Peyer's patch (tissue), 4 donors: ENCODE data around the gene SULT1C3. TPM values are rescaled to one million over a fixed set of nuclear protein-coding genes. Genes with fewer than 3 reads are reported as not detected.

Experiments used
- DNase-seq, 3 donors: peaks; one replicate each; pipeline ENCODE4 v3.0.0-alpha.2; 2017 to 2019
- H3K27ac ChIP-seq, 4 donors: fragments of 200-600 bp; sonication (generic); one replicate each; pipeline ENCODE4 v1.5.1; 2016 to 2019
- H3K27me3 ChIP-seq, 2 donors: fragments of 200-600 bp; sonication (generic); one replicate each; pipeline ENCODE4 v1.5.1; 2019
- H3K36me3 ChIP-seq, 3 donors: fragments of 200-600 bp; sonication (generic); one replicate each; pipeline ENCODE4 v1.5.1; 2016 to 2019
- H3K4me1 ChIP-seq, 4 donors: fragments of 200-600 bp; sonication (generic); one replicate each; pipeline ENCODE4 v1.5.1; 2016 to 2019
- H3K4me3 ChIP-seq, 4 donors: fragments of 200-600 bp; sonication (generic); 1 replicate in 3 of 4; 2 replicates in 1 of 4; pipeline ENCODE4 v1.5.1; 2016 to 2019; ENCODE audit warnings: mild to moderate bottlenecking in 1 of 4
- H3K9me3 ChIP-seq, 4 donors: fragments of 200-600 bp; sonication (generic); one replicate each; pipeline ENCODE4 v1.5.1; 2016 to 2019; ENCODE audit warnings: mild to moderate bottlenecking in 1 of 4
- CTCF ChIP-seq, 6 experiments: fragments of 450-650 bp in 4 of 6; fragments of 200-600 bp in 2 of 6; sonication (generic) in 1 of 6; IDR thresholded peaks; one replicate each; pipeline ENCODE4 v1.5.1; 2017 to 2019; ENCODE audit warnings: antibody characterized with exemption in 6 of 6, mild to moderate bottlenecking in 3 of 6, moderate library complexity in 1 of 6
- POLR2A ChIP-seq, 2 donors: fragments of 450-650 bp; IDR thresholded peaks; one replicate each; pipeline ENCODE4 v1.5.1; 2017; ENCODE audit warnings: antibody characterized with exemption in 2 of 2, mild to moderate bottlenecking in 2 of 2, moderate library complexity in 2 of 2
- total RNA-seq, 4 donors: library from RNA; depleted of rRNA; stranded (reverse); fragments of >200 nt; gene quantifications; one replicate each; pipeline ENCODE4 v1.1.0, GENCODE V29; 2016

The SULT1C3 gene
- total RNA-seq, result 10 to 100 TPM in 2 of 4 donors, 1 to 10 TPM in 1, not detected in 1; 7.8 to 14.8 (median 14.7) TPM

DNA sequence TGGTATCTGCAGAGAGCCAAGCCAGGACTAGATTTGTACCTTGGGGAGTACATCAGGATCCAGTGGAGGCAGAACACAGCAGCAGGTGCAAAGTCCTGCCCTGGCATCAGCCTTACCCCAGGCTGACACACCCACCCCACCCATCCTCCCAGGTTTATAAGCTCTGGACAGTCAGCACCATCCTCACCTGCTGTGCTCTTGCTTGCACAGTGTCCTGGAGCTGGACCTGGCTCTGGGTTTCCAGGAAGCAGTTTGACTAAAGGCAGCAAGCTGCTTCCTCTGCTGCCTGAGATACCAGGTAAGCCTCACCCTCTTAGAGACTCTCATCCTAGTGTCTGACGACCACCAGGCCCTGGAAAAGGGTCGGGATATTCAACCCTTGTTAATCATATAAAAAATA is at the start of gene SULT1C3:
TSS of gene SULT1C3 (plus strand) at position 183 of the 400 bp plus-strand sequence. CDS start 7,227 bp downstream, outside the sequence.
- H3K27me3 ChIP-seq, result no peaks in the 10 kb centered on the region
- H3K27ac ChIP-seq, result peak within 1 kb of the TSS in 3 of 4 donors; percentile 28 to 69 (median 67)
- H3K36me3 ChIP-seq, result no peaks in the 10 kb centered on the region
- peaks cover 0 to 7% (median 0%) of the 10 kb centered on the region in 4 donors for H3K9me3 ChIP-seq
- TF ChIP-seq POLR2A (IDR thresholded peaks at IDR 0.05) (peak; percentile 68 to 85), CTCF (IDR thresholded peaks at IDR 0.05) (no peak)
- peak in 2 of 3 donors; percentile 85 for DNase-seq
- H3K4me1 ChIP-seq, result no peaks in the 10 kb centered on the region
- peak within 1 kb of the TSS in 1 of 4 donors; percentile 35 for H3K4me3 ChIP-seq

DNA sequence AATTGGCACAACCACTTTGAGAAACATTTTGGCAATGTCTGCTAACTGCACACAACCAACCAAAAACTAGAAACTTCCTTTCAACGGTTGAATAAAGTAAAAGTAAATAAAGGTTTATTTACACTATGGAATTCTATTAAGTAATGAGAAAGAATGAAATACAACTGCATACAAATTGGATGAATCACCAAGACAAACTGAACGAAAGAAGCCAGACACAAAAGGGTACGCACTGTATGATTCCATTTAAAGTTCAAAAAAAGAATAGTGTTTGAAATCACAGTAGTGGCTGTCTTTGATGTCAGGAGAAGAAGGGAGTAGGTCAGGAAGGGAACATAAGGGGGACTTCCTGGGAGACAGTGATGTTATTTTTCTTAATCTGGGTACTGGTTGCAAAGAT is 46.5 kb upstream of the SULT1C3 start:
- no peaks in the 10 kb centered on the region for H3K36me3 ChIP-seq
- TF ChIP-seq POLR2A (IDR thresholded peaks at IDR 0.05), result no peak
- no peak for TF ChIP-seq CTCF (IDR thresholded peaks at IDR 0.05)
- H3K27me3 ChIP-seq, result no peaks in the 10 kb centered on the region
- H3K4me1 ChIP-seq, result no peaks in the 10 kb centered on the region
- H3K4me3 ChIP-seq, result no peak overlapping the region
- H3K9me3 ChIP-seq, result no peaks in the 10 kb centered on the region
- H3K27ac ChIP-seq, result no peak overlapping the region
- DNase-seq, result no peak

DNA sequence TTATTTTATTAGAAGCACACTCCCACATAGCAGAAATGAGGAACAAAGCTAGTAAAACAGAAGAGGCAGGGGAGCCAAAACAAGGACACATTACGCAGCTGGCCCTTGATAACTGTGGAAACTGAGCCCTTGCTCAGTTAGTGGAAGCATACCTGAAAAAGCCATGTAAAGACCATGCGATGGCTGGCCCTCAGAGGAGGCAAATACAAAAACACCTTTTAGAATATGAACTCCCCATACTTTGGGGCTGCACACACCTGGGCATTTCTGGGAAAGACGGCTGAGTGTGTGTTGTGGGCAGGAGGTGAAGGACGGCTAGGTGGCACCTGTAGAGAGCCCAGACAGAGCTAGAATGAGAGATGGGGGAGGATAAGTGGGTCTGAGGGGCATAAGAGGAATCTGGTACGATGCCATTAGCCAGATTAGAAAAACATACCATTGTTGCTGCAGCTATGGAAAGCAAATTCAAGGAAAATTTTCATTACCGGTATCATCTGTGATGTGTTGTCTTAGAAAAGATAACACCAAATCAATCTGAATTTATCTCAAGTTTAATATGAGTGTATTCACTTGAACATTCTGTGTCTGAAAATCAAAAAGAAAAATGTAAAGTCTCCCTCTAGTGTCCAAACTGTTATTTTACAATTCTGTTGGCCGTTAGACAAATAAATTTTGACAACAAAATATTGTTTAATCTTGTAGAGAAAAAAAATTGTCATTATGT is 45.2 kb upstream of the SULT1C3 start:
- no peaks in the 10 kb centered on the region for H3K4me1 ChIP-seq
- no peaks in the 10 kb centered on the region for H3K9me3 ChIP-seq
- TF ChIP-seq POLR2A (IDR thresholded peaks at IDR 0.05), result no peak
- peak in 3 of 6 experiments; percentile 37 to 40 (median 37) for TF ChIP-seq CTCF (IDR thresholded peaks at IDR 0.05)
- no peak overlapping the region for H3K27ac ChIP-seq
- no peaks in the 10 kb centered on the region for H3K36me3 ChIP-seq
- H3K27me3 ChIP-seq, result no peaks in the 10 kb centered on the region
- H3K4me3 ChIP-seq, result no peak overlapping the region
- DNase-seq, result no peak

DNA sequence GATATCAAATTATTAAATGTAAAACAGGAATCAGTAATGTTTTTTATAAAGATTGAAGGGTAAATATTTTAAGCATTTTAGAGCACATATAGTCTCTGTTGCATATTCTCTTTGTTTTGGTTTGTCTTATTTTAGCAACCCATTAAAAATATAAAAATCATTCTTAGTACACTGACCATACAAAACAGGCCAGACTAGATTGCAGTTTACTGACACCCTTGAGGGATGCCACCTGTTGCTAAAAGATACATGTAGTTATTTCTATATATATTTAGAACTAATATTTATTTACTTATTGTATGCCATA is 44.7 kb upstream of the SULT1C3 start:
- H3K27ac ChIP-seq, result no peak overlapping the region
- no peaks in the 10 kb centered on the region for H3K36me3 ChIP-seq
- DNase-seq, result no peak
- H3K27me3 ChIP-seq, result no peaks in the 10 kb centered on the region
- no peaks in the 10 kb centered on the region for H3K4me1 ChIP-seq
- TF ChIP-seq CTCF (IDR thresholded peaks at IDR 0.05) (no peak), POLR2A (IDR thresholded peaks at IDR 0.05) (no peak)
- no peaks in the 10 kb centered on the region for H3K9me3 ChIP-seq
- H3K4me3 ChIP-seq, result no peak overlapping the region

DNA sequence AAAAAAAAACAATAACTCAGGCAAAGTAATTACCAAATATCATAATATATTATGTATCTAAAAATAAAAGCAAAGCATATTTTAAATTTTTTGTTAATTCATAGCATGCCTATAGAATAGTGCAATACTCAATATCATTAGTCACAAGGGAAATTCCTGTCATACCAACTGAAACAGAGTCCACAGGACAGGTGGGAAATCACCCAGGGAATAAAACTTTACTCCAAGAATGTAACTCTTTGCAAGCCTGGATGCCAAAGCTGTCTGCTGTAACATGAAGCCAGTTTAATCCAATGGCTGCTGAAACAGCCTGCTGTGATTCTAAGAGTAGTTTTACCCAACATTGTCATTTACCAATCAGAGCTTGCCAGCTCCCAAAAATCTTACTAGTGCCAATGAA is 40.0 kb upstream of the SULT1C3 start:
- Histone ChIP-seq H3K27me3 (no peaks in the 10 kb centered on the region), H3K4me3 (no peak overlapping the region), H3K9me3 (no peaks in the 10 kb centered on the region), H3K36me3 (no peaks in the 10 kb centered on the region), H3K27ac (no peak overlapping the region), H3K4me1 (no peaks in the 10 kb centered on the region)
- no peak for TF ChIP-seq POLR2A (IDR thresholded peaks at IDR 0.05)
- no peak for TF ChIP-seq CTCF (IDR thresholded peaks at IDR 0.05)
- no peak for DNase-seq
